OCI-LY7 (cell line): ENCODE data around the gene ZCCHC14. TPM values are rescaled to one million over a fixed set of nuclear protein-coding genes. Genes with fewer than 3 reads are reported as not detected.

ENCODE experiments used
- BruUV-seq: library from RNA; stranded (reverse); fragments of 400-500 nt; replicated peaks from 2 replicates; lab custom pipeline; 2021; lab: Mats Ljungman, UMichigan
- CTCF ChIA-PET: fragments of 300-600 bp; sonication (Branson Sonifier 250); formaldehyde crosslinking; loops from one replicate; lab custom pipeline; 2022; ENCODE audit warnings: antibody characterized with exemption; ENCODE audit not compliant: unreplicated experiment; lab: Charles Lee
- POLR2A ChIA-PET: fragments of 300-600 bp; sonication (Branson Sonifier 250); formaldehyde crosslinking; loops from one replicate; lab custom pipeline; 2022; ENCODE audit warnings: antibody characterized with exemption; lab: Charles Lee
- DNase-seq: peaks from one replicate; pipeline ENCODE4 v3.0.0-alpha.2; 2015; ENCODE audit warnings: low spot score
- H2AFZ ChIP-seq: fragments of 200-600 bp; sonication (generic), shearing (Covaris generic); 2 replicates; pipeline ENCODE4 v1.6.1; 2014; ENCODE audit warnings: mild to moderate bottlenecking, antibody characterized with exemption, low read length, moderate library complexity
- H3K27ac ChIP-seq: fragments of 200-600 bp; sonication (generic); 2 replicates; pipeline ENCODE4 v1.5.1; 2014; ENCODE audit warnings: mixed run types, low read depth, mild to moderate bottlenecking, moderate library complexity, low read length, inconsistent platforms; ENCODE audit not compliant: poor library complexity, severe bottlenecking
- H3K36me3 ChIP-seq: fragments of 200-600 bp; sonication (generic); 2 replicates; pipeline ENCODE4 v1.6.1; 2014; ENCODE audit warnings: mild to moderate bottlenecking, antibody characterized with exemption, low read length, moderate library complexity, mixed read lengths; ENCODE audit not compliant: insufficient read depth
- H3K4me1 ChIP-seq: fragments of 200-600 bp; sonication (generic); 2 replicates; pipeline ENCODE4 v1.5.1; 2014; ENCODE audit warnings: mild to moderate bottlenecking, low read length; ENCODE audit not compliant: insufficient read depth, poor library complexity, severe bottlenecking
- H3K4me2 ChIP-seq: fragments of 200-600 bp; sonication (generic); 2 replicates; pipeline ENCODE4 v1.6.1; 2014; ENCODE audit warnings: mild to moderate bottlenecking, low read length
- H3K4me3 ChIP-seq: fragments of 200-600 bp; sonication (generic); 2 replicates; pipeline ENCODE4 v1.5.1; 2014; ENCODE audit warnings: mild to moderate bottlenecking, low read depth, low read length; ENCODE audit not compliant: poor library complexity, severe bottlenecking
- H3K79me2 ChIP-seq: fragments of 200-600 bp; sonication (generic); 2 replicates; pipeline ENCODE4 v1.6.1; 2016; ENCODE audit warnings: low read depth, mild to moderate bottlenecking, low read length, moderate library complexity, mixed read lengths; ENCODE audit not compliant: insufficient read depth
- H3K9me2 ChIP-seq: fragments of 200-600 bp; sonication (generic); 2 replicates; pipeline ENCODE4 v1.6.1; 2016; ENCODE audit warnings: mild to moderate bottlenecking, low read length, mixed read lengths; ENCODE audit not compliant: insufficient read depth
- H3K9me3 ChIP-seq: fragments of 200-600 bp; sonication (generic); 2 replicates; pipeline ENCODE4 v1.6.1; 2014; ENCODE audit warnings: mild to moderate bottlenecking, mixed run types, low read length, mixed read lengths
- H4K20me1 ChIP-seq: fragments of 200-600 bp; sonication (generic); 2 replicates; pipeline ENCODE4 v1.6.1; 2014; ENCODE audit warnings: mild to moderate bottlenecking, antibody characterized with exemption, low read length, moderate library complexity, mixed read lengths; ENCODE audit not compliant: insufficient read depth
- CTCF ChIP-seq: fragments of 200-600 bp; sonication (generic); conservative IDR thresholded peaks from 2 replicates; pipeline ENCODE4 v1.5.1; 2014; ENCODE audit warnings: mild to moderate bottlenecking, antibody characterized with exemption, low read length, moderate library complexity, mixed read lengths
- EZH2phosphoT487 ChIP-seq: fragments of 200-600 bp; sonication (generic); IDR thresholded peaks from 2 replicates; pipeline ENCODE4 v1.6.1; 2018; ENCODE audit warnings: low read depth, borderline replicate concordance, mild to moderate bottlenecking, mixed run types, antibody characterized with exemption, low read length, moderate library complexity, mixed read lengths
- intact Hi-C: fragments of 100-400 bp; cut with micrococcal nuclease; formaldehyde crosslinking; loops from one replicate; pipeline ENCODE4 v1.10.0; 2022; ENCODE audit not compliant: unreplicated experiment
- total RNA-seq, 2 experiments: library from RNA; depleted of rRNA in 1 of 2; stranded (reverse); fragments of >200 nt in 1 of 2; shearing (Covaris generic) in 1 of 2; gene quantifications; 2 replicates each; pipeline ENCODE4 v1.2.3, GENCODE V29; 2014 to 2022

The ZCCHC14 gene
- total RNA-seq, 2 experiments from 2014 or later: 8.5 to 17.1 TPM

- Histone ChIP-seq H3K36me3 (peaks cover 10% of the 10 kb centered on the region; the same call in 1 of the 2 replicates), H3K79me2 (no peaks in the 10 kb centered on the region), H3K4me3 (no peak overlapping the region), H3K9me3 (no peaks in the 10 kb centered on the region), H3K4me1 (no peaks in the 10 kb centered on the region), H3K9me2 (no peaks in the 10 kb centered on the region), H3K27ac (no peak overlapping the region), H3K4me2 (no peak overlapping the region), H2AFZ (no peak overlapping the region), H4K20me1 (no peaks in the 10 kb centered on the region; the same call in 1 of the 2 replicates)
- BruUV-seq: no TSS peak
- no peak for DNase-seq
- CTCF ChIA-PET: no interaction called here
- intact Hi-C loops: no loop called here
- TF ChIP-seq EZH2phosphoT487 (no peak), CTCF (no peak)
- POLR2A ChIA-PET: no interaction called here
Measured at GRCh38 chr16:87426423-87427215, 66.2 kb downstream of the ZCCHC14 start.

GRCh38 chr16:87425941-87426340 lies 66.9 kb downstream of the ZCCHC14 start:
- no peak for TF ChIP-seq EZH2phosphoT487
- no peak for TF ChIP-seq CTCF
- Histone ChIP-seq H3K9me2 (no peaks in the 10 kb centered on the region), H3K27ac (no peak overlapping the region), H3K4me3 (no peak overlapping the region), H3K4me1 (no peaks in the 10 kb centered on the region), H3K4me2 (no peak overlapping the region), H2AFZ (no peak overlapping the region), H3K9me3 (no peaks in the 10 kb centered on the region), H3K36me3 (peaks cover 10% of the 10 kb centered on the region; the same call in 1 of the 2 replicates), H4K20me1 (no peaks in the 10 kb centered on the region; the same call in 1 of the 2 replicates), H3K79me2 (no peaks in the 10 kb centered on the region)
- CTCF ChIA-PET: no interaction called here
- DNase-seq: no peak
- intact Hi-C loops: no loop called here
- POLR2A ChIA-PET: interaction anchor here (0.6 kb wide), 1 partner anchor 59 kb away, joined by 5 read pairs; no protein-coding TSS in a partner anchor
- BruUV-seq: no TSS peak

GRCh38 chr16:87424266-87424665 lies 68.6 kb downstream of the ZCCHC14 start:
- H3K4me1 ChIP-seq: no peaks in the 10 kb centered on the region
- no peak overlapping the region for H3K4me2 ChIP-seq
- no peak overlapping the region for H2AFZ ChIP-seq
- no peaks in the 10 kb centered on the region; the same call in 1 of the 2 replicates for H4K20me1 ChIP-seq
- H3K36me3 ChIP-seq: peaks cover 17% of the 10 kb centered on the region; the same call in 1 of the 2 replicates
- POLR2A ChIA-PET: no interaction called here
- TF ChIP-seq CTCF (no peak), EZH2phosphoT487 (no peak)
- no peak overlapping the region for H3K4me3 ChIP-seq
- DNase-seq: no peak
- H3K9me2 ChIP-seq: no peaks in the 10 kb centered on the region
- intact Hi-C loops: no loop called here
- H3K9me3 ChIP-seq: no peaks in the 10 kb centered on the region
- CTCF ChIA-PET: no interaction called here
- BruUV-seq: no TSS peak
- H3K27ac ChIP-seq: no peak overlapping the region
- H3K79me2 ChIP-seq: no peaks in the 10 kb centered on the region
